HG02938 (cell line): ENCODE data around the gene CENPX.

Experiments
- ATAC-seq: cut with Tn5 transposase; IDR thresholded peaks from one replicate; pipeline ENCODE4 v1.9.1; 2021; ENCODE audit warnings: mild to moderate bottlenecking, moderate library complexity; ENCODE audit not compliant: unreplicated experiment

CENPX gene

GRCh38 chr17:82055023-82055964, 32.6 kb upstream of the CENPX start:
- no peak for ATAC-seq

- ATAC-seq, result no peak
Measured at GRCh38 chr17:82054351-82055022, 31.8 kb upstream of the CENPX start.

- no peak for ATAC-seq
Measured at GRCh38 chr17:82053556-82054263, 31.0 kb upstream of the CENPX start.

- ATAC-seq, result no peak
Measured at GRCh38 chr17:82053130-82053529, 30.5 kb upstream of the CENPX start.

GRCh38 chr17:82052638-82053059, 30.0 kb upstream of the CENPX start:
- ATAC-seq, result no peak

- peak; percentile 76 for ATAC-seq
Measured at GRCh38 chr17:82051776-82052637, 29.3 kb upstream of the CENPX start, which contains the start of the genes GPS1 and RFNG. Gene GPS1, plus strand, starts transcription at chr17:82051898. Its CDS starts 34 bp downstream, at chr17:82051932. Gene RFNG, minus strand, starts transcription at chr17:82051811. Its CDS starts 45 bp downstream, at chr17:82051766.

- peak; percentile 12 for ATAC-seq
Measured at GRCh38 chr17:82050761-82051641, 28.3 kb upstream of the CENPX start.

- no peak for ATAC-seq
Measured at GRCh38 chr17:82050152-82050760, 27.6 kb upstream of the CENPX start.

- no peak for ATAC-seq
Measured at GRCh38 chr17:82049521-82049971, 26.9 kb upstream of the CENPX start.

GRCh38 chr17:82049106-82049505, 26.4 kb upstream of the CENPX start:
- ATAC-seq, result no peak

GRCh38 chr17:82048571-82048971, 25.9 kb upstream of the CENPX start:
- ATAC-seq, result no peak

- ATAC-seq, result no peak
Measured at GRCh38 chr17:82047914-82048570, 25.4 kb upstream of the CENPX start.

GRCh38 chr17:82047379-82047778, 24.7 kb upstream of the CENPX start:
- no peak for ATAC-seq

- ATAC-seq, result no peak
Measured at GRCh38 chr17:82046903-82047302, 24.2 kb upstream of the CENPX start.

GRCh38 chr17:82045936-82046484, 23.3 kb upstream of the CENPX start:
- no peak for ATAC-seq

GRCh38 chr17:82043507-82043906, 20.8 kb upstream of the CENPX start:
- no peak for ATAC-seq

GRCh38 chr17:82042649-82043048, 20.0 kb upstream of the CENPX start:
- no peak for ATAC-seq
